ENCODE measurements around the gene DLX3.

Gene DLX3

GRCh38 chr17:49992191-49992932 is 2.7 kb downstream of the DLX3 start:
- no peak overlapping the region for H3K4me3 ChIP-seq (ENCODE audit: low read depth, low read length)
- DNase-seq (ENCODE audit: low read depth) = no peak
- no peak for TF ChIP-seq CTCF (IDR thresholded peaks at IDR 0.05; ENCODE audit: low read depth, low read length, missing control alignments)

- DNase-seq (ENCODE audit: low read depth) = no peak
- H3K4me3 ChIP-seq (ENCODE audit: low read depth, low read length) = no peak overlapping the region
- TF ChIP-seq CTCF (IDR thresholded peaks at IDR 0.05; ENCODE audit: low read depth, low read length, missing control alignments) = no peak
Observed at GRCh38 chr17:49991409-49991808, 3.6 kb downstream of the DLX3 start.

GRCh38 chr17:49990921-49991320 is 4.1 kb downstream of the DLX3 start:
- TF ChIP-seq CTCF (IDR thresholded peaks at IDR 0.05; ENCODE audit: low read depth, low read length, missing control alignments) = no peak
- no peak overlapping the region for H3K4me3 ChIP-seq (ENCODE audit: low read depth, low read length)
- DNase-seq (ENCODE audit: low read depth) = no peak

- H3K4me3 ChIP-seq (ENCODE audit: low read depth, low read length) = no peak overlapping the region
- no peak for TF ChIP-seq CTCF (IDR thresholded peaks at IDR 0.05; ENCODE audit: low read depth, low read length, missing control alignments)
- no peak for DNase-seq (ENCODE audit: low read depth)
Observed at GRCh38 chr17:49990331-49990730, 4.7 kb downstream of the DLX3 start.

- DNase-seq (ENCODE audit: low read depth) = no peak
Observed at GRCh38 chr17:49989518-49989880, 5.5 kb downstream of the DLX3 start.

GRCh38 chr17:49987681-49988441 is 7.2 kb downstream of the DLX3 start:
- H3K4me3 ChIP-seq (ENCODE audit: low read depth, low read length) = no peak overlapping the region
- TF ChIP-seq CTCF (IDR thresholded peaks at IDR 0.05; ENCODE audit: low read depth, low read length, missing control alignments) = no peak
- DNase-seq (ENCODE audit: low read depth) = no peak

More at GRCh38 chr17:49989518-49989880, 5.5 kb downstream of the DLX3 start:
- no peak for TF ChIP-seq CTCF (IDR thresholded peaks at IDR 0.05; ENCODE audit: low read depth, low read length, missing control alignments)
- H3K4me3 ChIP-seq (ENCODE audit: low read depth, low read length) = no peak overlapping the region

GRCh38 chr17:49987290-49987585 is 7.8 kb downstream of the DLX3 start:
- H3K4me3 ChIP-seq (ENCODE audit: low read depth, low read length) = no peak overlapping the region
- no peak for TF ChIP-seq CTCF (IDR thresholded peaks at IDR 0.05; ENCODE audit: low read depth, low read length, missing control alignments)
- DNase-seq (ENCODE audit: low read depth) = no peak
